HepG2 (cell line): ENCODE results near the gene ABHD1. TPM values are rescaled to one million over a fixed set of nuclear protein-coding genes. Genes with fewer than 3 reads are reported as not detected.
A peak's percentile ranks its signal among the peaks of the same experiment; 100 is the strongest.

Source experiments
- ELF3 ChIP-seq: IDR thresholded peaks from 2 replicates; pipeline ENCODE4 v1.6.1; 2016; ENCODE audit warnings: missing genetic modification reagents, missing compliant biosample characterization
- FOXP4 ChIP-seq: sonication (generic); formaldehyde crosslinking; IDR thresholded peaks from 2 replicates; pipeline ENCODE4 v1.4.0; 2020; ENCODE audit warnings: missing genetic modification reagents
- HIVEP1 ChIP-seq: sonication (generic); formaldehyde crosslinking; IDR thresholded peaks from 2 replicates; pipeline ENCODE4 v1.4.0; 2020; ENCODE audit warnings: mild to moderate bottlenecking, missing genetic modification reagents
- SIX4 ChIP-seq: sonication (generic); formaldehyde crosslinking; IDR thresholded peaks from 2 replicates; pipeline ENCODE4 v1.4.0; 2020; ENCODE audit warnings: missing genetic modification reagents
- TBX2 ChIP-seq: sonication (generic); formaldehyde crosslinking; IDR thresholded peaks from 2 replicates; pipeline ENCODE4 v1.5.0; 2020; ENCODE audit warnings: missing genetic modification reagents, mild to moderate bottlenecking, borderline replicate concordance
- THAP9 ChIP-seq: sonication (generic); formaldehyde crosslinking; IDR thresholded peaks from 2 replicates; pipeline ENCODE4; 2020; ENCODE audit warnings: missing genetic modification reagents, mild to moderate bottlenecking, borderline replicate concordance
- ZFP41 ChIP-seq: sonication (generic); formaldehyde crosslinking; IDR thresholded peaks from 2 replicates; pipeline ENCODE4 v1.4.0; 2020; ENCODE audit warnings: mild to moderate bottlenecking, missing genetic modification reagents, borderline replicate concordance
- ZFY ChIP-seq: sonication (generic); formaldehyde crosslinking; IDR thresholded peaks from 2 replicates; pipeline ENCODE4 v1.4.0; 2020; ENCODE audit warnings: missing genetic modification reagents
- ZNF225 ChIP-seq: sonication (generic); formaldehyde crosslinking; IDR thresholded peaks from 2 replicates; pipeline ENCODE4 v1.4.0; 2020; ENCODE audit warnings: mild to moderate bottlenecking, missing genetic modification reagents
- ZNF30 ChIP-seq: sonication (generic); formaldehyde crosslinking; IDR thresholded peaks from 2 replicates; pipeline ENCODE4 v1.5.0; 2020; ENCODE audit warnings: mild to moderate bottlenecking, missing genetic modification reagents
- ZNF33B ChIP-seq: sonication (generic); formaldehyde crosslinking; IDR thresholded peaks from 2 replicates; pipeline ENCODE4 v1.5.1; 2020; ENCODE audit warnings: mild to moderate bottlenecking, missing genetic modification reagents
- ZNF460 ChIP-seq: sonication (generic); formaldehyde crosslinking; IDR thresholded peaks from 2 replicates; pipeline ENCODE4 v1.5.1; 2020; ENCODE audit warnings: missing genetic modification reagents, mild to moderate bottlenecking, borderline replicate concordance
- ZNF687 ChIP-seq: sonication (generic); formaldehyde crosslinking; IDR thresholded peaks from 2 replicates; pipeline ENCODE4 v1.5.1; 2020; ENCODE audit warnings: mild to moderate bottlenecking, missing genetic modification reagents, moderate library complexity
- ZNF75D ChIP-seq: sonication (generic); formaldehyde crosslinking; IDR thresholded peaks from 2 replicates; pipeline ENCODE4 v1.8.1; 2023; ENCODE audit warnings: missing genetic modification reagents, mild to moderate bottlenecking, borderline replicate concordance
- ZNF766 ChIP-seq: sonication (generic); formaldehyde crosslinking; IDR thresholded peaks from 2 replicates; pipeline ENCODE4 v1.5.0; 2020; ENCODE audit warnings: missing genetic modification reagents, borderline replicate concordance
- ZXDC ChIP-seq: sonication (generic); formaldehyde crosslinking; IDR thresholded peaks from 2 replicates; pipeline ENCODE4 v1.5.0; 2020; ENCODE audit warnings: mild to moderate bottlenecking, missing genetic modification reagents
- polyA plus RNA-seq, 8 experiments: library from polyadenylated mRNA; depleted of rRNA in 3 of 8; stranded (reverse) in 7 of 8; unstranded in 1 of 8; fragments of >200 nt; fragmentation: Illumina TruSeq in 4 of 8; extraction: Trizol in 4 of 8; gene quantifications; 2 replicates each; pipeline versions ENCODE4 v1.2.1 to v1.2.3, GENCODE V29; 2011 to 2016; ENCODE audit warnings: low read depth in 4 of 8, missing spikeins in 1 of 8, mixed read lengths in 1 of 8; ENCODE audit not compliant: insufficient read depth in 1 of 8
- total RNA-seq, 5 experiments: library from RNA; depleted of rRNA; stranded (reverse); fragments of >200 nt; fragmentation: Illumina TruSeq; extraction: Trizol; gene quantifications; 2 replicates each; pipeline ENCODE4 v1.2.3, GENCODE V29; 2016; ENCODE audit warnings: low read depth in 1 of 5

The ABHD1 gene
- total and polyA plus RNA-seq, 2 of the 13 experiments (the other 11 are each of a cell fraction or from before 2014, with no cell fraction given), result 0.04 to 0.81 TPM

- TF ChIP-seq ZXDC (CRISPR knock-in tag) (no peak), ZNF460 (CRISPR knock-in tag) (no peak), SIX4 (CRISPR knock-in tag) (no peak), ZNF33B (CRISPR knock-in tag) (no peak), ZNF225 (CRISPR knock-in tag) (0 out of 2 replicates have a peak, but pooled peaks have one; percentile 23), ZNF30 (CRISPR knock-in tag) (no peak), ZNF687 (CRISPR knock-in tag) (peak; percentile 88), THAP9 (CRISPR knock-in tag) (peak; percentile 37; the same call in 1 of the 2 replicates), ZNF75D (CRISPR knock-in tag) (no peak), FOXP4 (CRISPR knock-in tag) (no peak), HIVEP1 (CRISPR knock-in tag) (no peak), ZFY (CRISPR knock-in tag) (no peak), TBX2 (CRISPR knock-in tag) (peak; percentile 31; the same call in 1 of the 2 replicates), ZNF766 (0 out of 2 replicates have a peak, but pooled peaks have one; percentile 38), ELF3 (CRISPR knock-in tag) (peak; percentile 54), ZFP41 (0 out of 2 replicates have a peak, but pooled peaks have one; percentile 60)
Measured at GRCh38 chr2:27152102-27152795, 28.6 kb downstream of the ABHD1 start (continued).
